Measurements from ENCODE around the gene TXNIP. TPM values are rescaled to one million over a fixed set of nuclear protein-coding genes. Genes with fewer than 3 reads are reported as not detected.

Gene TXNIP
- total and polyA plus RNA-seq, 2 of the 4 experiments (the other 2 are of a cell fraction): 36.4 to 77.2 TPM

- H3K79me1 ChIP-seq (ENCODE audit: low read depth in 1 of 2, low read length in 2 of 2): peaks cover 3 to 38% of the 10 kb centered on the region in 2 experiments; a peak in 3 of 4 replicates
- dilution Hi-C loops (cut with HindIII; ENCODE audit: low sequenced_read_pairs, unreplicated experiment): no loop called here
- no peak overlapping the region for H3K18ac ChIP-seq (ENCODE audit: low read depth, low read length)
- H3K27me3 ChIP-seq (ENCODE audit: control insufficient read depth, insufficient read depth, low read length): no peaks in the 10 kb centered on the region
- intact Hi-C loops (cut with micrococcal nuclease): loop anchor here (2.0 kb wide), 2 partner anchors 32 to 38 kb away; partner anchors contain the start of genes RBM8A and TXNIP
- no peak overlapping the region for H2AFZ ChIP-seq (replicated peaks; ENCODE audit: low read length, poor library complexity)
- H4K8ac ChIP-seq (ENCODE audit: low read depth in 2 of 2, low read length in 2 of 2): peak overlapping the region; percentile 79 to 94; a peak in 1 of 4 replicates
- peaks cover 2% of the 10 kb centered on the region for H3K9me3 ChIP-seq (ENCODE audit: control insufficient read depth, insufficient read depth, low read length)
- peaks cover 28% of the 10 kb centered on the region for H3K4me1 ChIP-seq (ENCODE audit: control insufficient read depth, insufficient read depth, low read length)
- H3K4ac ChIP-seq (ENCODE audit: low read depth, low read length): no peak overlapping the region; the same call in 1 of the 2 replicates
- in situ Hi-C loops (cut with MboI; ENCODE audit: low sequenced_read_pairs): loop anchor here (5.0 kb wide), 1 partner anchor 48 kb away; the partner anchor contains the start of gene PEX11B
- H2AK5ac ChIP-seq (ENCODE audit: low read depth, low read length): no peak overlapping the region
- peak overlapping the region; percentile 83; the same call in 1 of the 2 replicates for H3K9ac ChIP-seq (ENCODE audit: low read depth, low read length)
- no peak overlapping the region for H3K56ac ChIP-seq (ENCODE audit: extremely low read depth, insufficient read depth, low read length)
- peak overlapping the region; percentile 71; the same call in 1 of the 2 replicates for H3K14ac ChIP-seq (replicated peaks; ENCODE audit: low read depth, low read length)
- no peaks in the 10 kb centered on the region for H4K20me1 ChIP-seq (ENCODE audit: insufficient read depth, low read length)
- H2BK15ac ChIP-seq (ENCODE audit: low read depth, low read length): no peak overlapping the region
- no peak overlapping the region for H2AK9ac ChIP-seq (replicated peaks; ENCODE audit: low read depth, low read length, poor library complexity)
- POLR2A ChIA-PET (ENCODE audit: unreplicated experiment): no interaction called here
- peak overlapping the region; percentile 61 for H3K4me3 ChIP-seq (ENCODE audit: insufficient read depth, low read depth, low read length)
- H2BK20ac ChIP-seq (ENCODE audit: low read depth, low read length): no peak overlapping the region
- H3K9me1 ChIP-seq (ENCODE audit: insufficient read depth, low read length): peaks cover 10% of the 10 kb centered on the region
- H4K91ac ChIP-seq (ENCODE audit: insufficient read depth, low read depth, low read length): no peak overlapping the region
- H3K36me3 ChIP-seq (ENCODE audit: control insufficient read depth, insufficient read depth, low read length): no peaks in the 10 kb centered on the region
- no peak for ATAC-seq (ENCODE audit: low read depth)
- H3K27ac ChIP-seq (ENCODE audit: insufficient read depth, low read length): no peak overlapping the region
- no peak overlapping the region for H2BK5ac ChIP-seq (ENCODE audit: low read depth, low read length, poor library complexity, severe bottlenecking)
- H3K4me2 ChIP-seq (ENCODE audit: low read depth, low read length): peak overlapping the region; percentile 52
- no peak for DNase-seq
- CTCF ChIA-PET: interaction anchor here (1.9 to 2.2 kb wide), 2 partner anchors 13 to 74 kb away, joined by 6 to 18 read pairs; no protein-coding TSS in a partner anchor
- TF ChIP-seq RFX5 (IDR thresholded peaks at IDR 0.05; ENCODE audit: low read depth, low read length): no peak
- WGBS, 2 experiments (ENCODE audit: extremely low coverage in 2 of 2, insufficient read length in 1 of 2): no CpG with 5 or more reads among the region's 5 CpGs
- no TSS peak for BruUV-seq (replicated peaks)
- no peak overlapping the region for H2BK120ac ChIP-seq (ENCODE audit: low read depth, low read length)
- no peak overlapping the region for H4K5ac ChIP-seq (ENCODE audit: low read depth, low read length)
- peak overlapping the region; percentile 89; the same call in 1 of the 2 replicates for H3K23ac ChIP-seq (ENCODE audit: low read depth, low read length)
Observed at GRCh38 chr1:145965119-145965744, 31.1 kb downstream of the TXNIP start.
